GM12878 (cell line): ENCODE data around the gene MTFP1. TPM values are rescaled to one million over a fixed set of nuclear protein-coding genes. Genes with fewer than 3 reads are reported as not detected.

Source experiments
- ATAC-seq: fragments of 200-7000 bp; cut with Tn5 transposase; 3 replicates; pipeline ENCODE4 v1.9.1; 2020; ENCODE audit warnings: mild to moderate bottlenecking, moderate library complexity
- BruUV-seq: library from RNA; stranded (reverse); fragments of 400-500 nt; replicated peaks from 2 replicates; lab custom pipeline; 2021; lab: Mats Ljungman, UMichigan
- CTCF ChIA-PET: fragments of 300-600 bp; sonication (Branson Sonifier 250); formaldehyde crosslinking; extraction: SDS; loops from one replicate; lab custom pipeline; 2021; ENCODE audit warnings: inconsistent platforms; lab: Yijun Ruan, JAX
- POLR2A ChIA-PET: fragments of 350-600 bp; formaldehyde crosslinking; extraction: SDS; loops from one replicate; lab custom pipeline; 2021; ENCODE audit warnings: inconsistent platforms; lab: Charles Lee
- RAD21 ChIA-PET: fragments of 300-600 bp; sonication (Branson Sonifier 250); formaldehyde crosslinking; loops from one replicate; lab custom pipeline; 2023; ENCODE audit warnings: antibody characterized with exemption; ENCODE audit not compliant: unreplicated experiment; lab: Charles Lee
- SMC1A ChIA-PET: fragments of 300-600 bp; sonication (Branson Sonifier 250); formaldehyde crosslinking; loops from one replicate; lab custom pipeline; 2023; ENCODE audit not compliant: unreplicated experiment, uncharacterized antibody; lab: Charles Lee
- DNase-seq: peaks from one replicate; pipeline ENCODE4 v3.0.0-alpha.2; 2011; ENCODE audit warnings: low read depth, low spot score
- FAIRE-seq: peaks from 3 replicates; lab custom pipeline; 2011; peaks lifted over from hg19 to GRCh38; lab: Jason Lieb, UNC
- H2AFZ ChIP-seq: 2 replicates; pipeline ENCODE4 v1.6.0; 2011; ENCODE audit warnings: low read depth, low read length, control low read depth; ENCODE audit not compliant: control insufficient read depth
- H3K27ac ChIP-seq: 2 replicates; pipeline ENCODE4 v1.5.1; 2011; ENCODE audit warnings: control low read depth; ENCODE audit not compliant: control insufficient read depth, insufficient read depth
- H3K27me3 ChIP-seq, 2 experiments: replicated peaks in 1 of 2; 2 replicates each; pipeline versions ENCODE4 v1.6.0 to v1.6.1; 2011; ENCODE audit warnings: low read length in 1 of 2; ENCODE audit not compliant: control insufficient read depth in 2 of 2, insufficient read depth in 2 of 2
- H3K36me3 ChIP-seq, 2 experiments: 2 replicates each; pipeline ENCODE4 v1.5.1; 2011; ENCODE audit warnings: low read length in 1 of 2; ENCODE audit not compliant: control insufficient read depth in 2 of 2, insufficient read depth in 2 of 2
- H3K4me1 ChIP-seq: 2 replicates; pipeline ENCODE4 v1.6.1; 2011; ENCODE audit warnings: mild to moderate bottlenecking, low read length, moderate library complexity, mixed read lengths; ENCODE audit not compliant: control insufficient read depth, insufficient read depth
- H3K4me2 ChIP-seq: 2 replicates; pipeline ENCODE4 v1.6.0; 2011; ENCODE audit warnings: control low read depth; ENCODE audit not compliant: control insufficient read depth, insufficient read depth
- H3K4me3 ChIP-seq: fragments of 200-600 bp; sonication (generic); 2 replicates; pipeline ENCODE4 v1.5.1; 2016
- H3K79me2 ChIP-seq: 2 replicates; pipeline ENCODE4 v1.6.0; 2011; ENCODE audit warnings: low read length; ENCODE audit not compliant: control insufficient read depth, insufficient read depth
- H3K9ac ChIP-seq: 2 replicates; pipeline ENCODE4 v1.8.0; 2011; ENCODE audit warnings: low read length, control low read depth, mixed read lengths; ENCODE audit not compliant: control insufficient read depth, insufficient read depth
- H3K9me3 ChIP-seq: replicated peaks from 3 replicates; pipeline ENCODE4 v1.5.1; 2011; ENCODE audit warnings: mild to moderate bottlenecking, low read length; ENCODE audit not compliant: control insufficient read depth, insufficient read depth
- H4K20me1 ChIP-seq: 2 replicates; pipeline ENCODE4 v1.6.0; 2011; ENCODE audit not compliant: control insufficient read depth, insufficient read depth
- ASH2L ChIP-seq: fragments of 300-600, 200-600 bp; sonication (generic); IDR thresholded peaks from 2 replicates; pipeline ENCODE4 v1.6.1; 2017; ENCODE audit warnings: low read depth, mild to moderate bottlenecking, borderline replicate concordance
- BCL11A ChIP-seq: IDR thresholded peaks from 2 replicates; pipeline ENCODE4 v1.6.1; 2011; ENCODE audit warnings: low read depth, low read length
- BCL3 ChIP-seq: IDR thresholded peaks from 2 replicates; pipeline ENCODE4 v1.6.1; 2011; ENCODE audit warnings: borderline replicate concordance, low read depth, mild to moderate bottlenecking, moderate library complexity, low read length; ENCODE audit not compliant: insufficient read depth, poor library complexity, severe bottlenecking
- BMI1 ChIP-seq: fragments of 450-650 bp; IDR thresholded peaks from 2 replicates; pipeline ENCODE4 v1.6.1; 2016; ENCODE audit warnings: mild to moderate bottlenecking, moderate library complexity, borderline replicate concordance
- CTCF ChIP-seq, 3 experiments: IDR thresholded peaks in 2 of 3; conservative IDR thresholded peaks in 1 of 3; 2 replicates each; pipeline ENCODE4 v1.5.1; 2011; ENCODE audit warnings: low read depth in 3 of 3, low read length in 3 of 3, mild to moderate bottlenecking in 3 of 3, control low read depth in 2 of 3, moderate library complexity in 2 of 3, inconsistent platforms in 1 of 3, mixed read lengths in 1 of 3; ENCODE audit not compliant: control insufficient read depth in 2 of 3, insufficient read depth in 1 of 3; ENCODE audit errors: extremely low read depth in 1 of 3
- EGR1 ChIP-seq, 2 experiments: IDR thresholded peaks; 1 replicate in 1 of 2; 2 replicates in 1 of 2; pipeline ENCODE4 v1.6.1; 2011 to 2012; ENCODE audit warnings: low read depth in 2 of 2, low read length in 2 of 2, borderline replicate concordance in 1 of 2, mild to moderate bottlenecking in 1 of 2, moderate library complexity in 1 of 2
- IKZF1 ChIP-seq: fragments of 450-650 bp; conservative IDR thresholded peaks from 2 replicates; pipeline ENCODE4 v1.6.1; 2017; ENCODE audit warnings: antibody characterized with exemption, mild to moderate bottlenecking
- IRF4 ChIP-seq: IDR thresholded peaks from 2 replicates; pipeline ENCODE4 v1.6.1; 2011; ENCODE audit warnings: low read depth, low read length
- MAX ChIP-seq: IDR thresholded peaks from 2 replicates; pipeline ENCODE4 v1.6.1; 2012; ENCODE audit warnings: low read depth, low read length, improper control_type of control experiment
- NR2F1 ChIP-seq: fragments of 450-650 bp; conservative IDR thresholded peaks from 2 replicates; pipeline ENCODE4 v1.6.1; 2017; ENCODE audit warnings: mild to moderate bottlenecking
- NRF1 ChIP-seq: conservative IDR thresholded peaks from 2 replicates; pipeline ENCODE4 v1.6.1; 2011; ENCODE audit warnings: mild to moderate bottlenecking, low read depth, low read length, improper control_type of control experiment
- RBBP5 ChIP-seq: fragments of 200-600 bp; sonication (generic); conservative IDR thresholded peaks from 2 replicates; pipeline ENCODE4 v1.6.1; 2016
- SMC3 ChIP-seq: IDR thresholded peaks from 2 replicates; pipeline ENCODE4 v1.6.1; 2011; ENCODE audit warnings: low read length, improper control_type of control experiment, borderline replicate concordance
- TARDBP ChIP-seq: IDR thresholded peaks from 2 replicates; pipeline ENCODE4 v1.6.1; 2016; ENCODE audit warnings: borderline replicate concordance
- TBL1XR1 ChIP-seq: IDR thresholded peaks from 2 replicates; pipeline ENCODE4 v1.6.1; 2012; ENCODE audit warnings: low read depth, low read length, improper control_type of control experiment
- ZNF274 ChIP-seq: IDR thresholded peaks from one replicate; pipeline ENCODE4 v1.8.0; 2011; ENCODE audit not compliant: insufficient read length, insufficient read depth
- WGBS: methylation state at CpG from one replicate; pipeline ENCODE4 v1.1.6; 2016; ENCODE audit warnings: low lambda C conversion rate; ENCODE audit not compliant: insufficient replicate concordance, insufficient coverage; ENCODE audit errors: missing lambda C conversion rate; 5-methylcytosine and 5-hydroxymethylcytosine counted together
- in situ Hi-C: fragments of 300-500 bp; cut with MboI; formaldehyde crosslinking; loops from 9 replicates; pipeline ENCODE4 v1.14.3; 2018; ENCODE audit warnings: mixed read lengths
- intact Hi-C: fragments of 100-400 bp; cut with micrococcal nuclease; formaldehyde crosslinking; loops from one replicate; pipeline ENCODE4 v1.14.2; 2022; ENCODE audit not compliant: unreplicated experiment
- polyA plus RNA-seq, 11 experiments: library from polyadenylated mRNA; depleted of rRNA in 4 of 11; unstranded in 6 of 11; stranded (reverse) in 5 of 11; fragments of >200 nt; fragmentation: Nextera tagmentation in 4 of 11; fragmentation: Illumina TruSeq in 1 of 11; extraction: Ambion mirVana in 4 of 11; extraction: Trizol in 1 of 11; gene quantifications; 1 replicate in 1 of 11; 2 replicates in 10 of 11; pipeline versions ENCODE4 v1.2.1 to v1.2.3, GENCODE V29; 2011 to 2016; ENCODE audit warnings: inconsistent platforms in 2 of 11, missing spikeins in 2 of 11, low read depth in 1 of 11
- total RNA-seq, 4 experiments: library from RNA; depleted of rRNA in 3 of 4; stranded (reverse); fragments of >200 nt in 3 of 4; fragmentation: Illumina TruSeq in 1 of 4; extraction: Trizol in 1 of 4; gene quantifications; 2 replicates each; pipeline versions ENCODE4 v1.2.1 to v1.2.3, GENCODE V29; 2013 to 2021

MTFP1 gene
- total and polyA plus RNA-seq, 10 of the 15 experiments (the other 5 are each of a cell fraction or from before 2014, with no cell fraction given): 20.5 to 133 (median 59.8) TPM

- Histone ChIP-seq H3K4me3 (no peak overlapping the region), H2AFZ (no peak overlapping the region), H3K27ac (no peak overlapping the region), H3K9ac (no peak overlapping the region), H3K27me3 (no peaks in the 10 kb centered on the region), H3K79me2 (no peaks in the 10 kb centered on the region), H3K36me3 (no peaks in the 10 kb centered on the region), H3K4me2 (no peak overlapping the region), H3K9me3 (peaks cover 8% of the 10 kb centered on the region; the same call in 2 of the 3 replicates), H3K4me1 (peaks cover 20% of the 10 kb centered on the region), H4K20me1 (no peaks in the 10 kb centered on the region)
- ChIA-PET RAD21 (no interaction called here), POLR2A (no interaction called here), CTCF (no interaction called here), SMC1A (interaction anchor here (1.2 to 2.6 kb wide), 2 partner anchors 16 kb away, joined by 4 to 11 read pairs; no protein-coding TSS in a partner anchor)
- no peak for ATAC-seq
- DNase-seq: no peak
- in situ Hi-C loops (no loop called here), intact Hi-C loops (no loop called here)
- WGBS: 84% methylated on average over 4 of the region's 4 CpGs
- no peak for FAIRE-seq
- no TSS peak for BruUV-seq
- TF ChIP-seq EGR1 (IDR thresholded peaks at IDR 0.05; ENCODE audit: borderline replicate concordance in 1 of 2, low read depth in 2 of 2, low read length in 2 of 2) (no peak), ASH2L (no peak), TARDBP (no peak), NRF1 (no peak), NR2F1 (no peak), BCL3 (no peak)
These were observed 13.7 kb downstream of the MTFP1 start for GRCh38 chr22:30439226-30439625.

GRCh38 chr22:30439836-30440235, 14.3 kb downstream of the MTFP1 start:
- in situ Hi-C loops: loop anchor here (10.0 kb wide), 1 partner anchor 315 kb away; no protein-coding TSS in a partner anchor
- Histone ChIP-seq H3K9ac (no peak overlapping the region), H3K36me3 (no peaks in the 10 kb centered on the region), H3K27me3 (no peaks in the 10 kb centered on the region), H3K4me2 (no peak overlapping the region), H3K79me2 (no peaks in the 10 kb centered on the region), H3K4me3 (no peak overlapping the region), H3K27ac (no peak overlapping the region), H3K4me1 (peaks cover 20% of the 10 kb centered on the region), H3K9me3 (peaks cover 8% of the 10 kb centered on the region; the same call in 2 of the 3 replicates), H4K20me1 (no peaks in the 10 kb centered on the region), H2AFZ (no peak overlapping the region)
- ChIA-PET POLR2A (no interaction called here), CTCF (no interaction called here), SMC1A (interaction anchor here (1.2 kb wide), 1 partner anchor 16 kb away, joined by 4 read pairs; no protein-coding TSS in a partner anchor), RAD21 (no interaction called here)
- WGBS: 66% methylated on average over 11 of the region's 11 CpGs
- intact Hi-C loops: no loop called here
- DNase-seq (no peak), FAIRE-seq (no peak), ATAC-seq (no peak)
- BruUV-seq: no TSS peak
- no peak for TF ChIP-seq MAX
- no peak for TF ChIP-seq BMI1
- TF ChIP-seq BCL11A: no peak
- no peak for TF ChIP-seq RBBP5
- TF ChIP-seq IRF4: no peak
- no peak for TF ChIP-seq IKZF1
- no peak for TF ChIP-seq CTCF (IDR thresholded peaks at IDR 0.05 in 2 of 3, conservative IDR thresholded peaks at IDR 0.05 in 1 of 3; ENCODE audit: control insufficient read depth in 2 of 3, extremely low read depth in 1 of 3, insufficient read depth in 1 of 3, low read depth in 3 of 3, low read length in 3 of 3)
- TF ChIP-seq ZNF274: no peak
- no peak for TF ChIP-seq TBL1XR1
- TF ChIP-seq SMC3: no peak
